MM.1S (cell line): ENCODE data around the gene PTPRC.

Experiments
- DNase-seq: peaks from one replicate; pipeline ENCODE4 v3.0.0-alpha.2; 2015
- H2AFZ ChIP-seq: fragments of 300-600 bp; sonication (generic); 2 replicates; pipeline ENCODE4 v1.6.0; 2016; ENCODE audit warnings: antibody characterized with exemption, low read length
- H3F3A ChIP-seq: fragments of 300-600 bp; sonication (generic); 2 replicates; pipeline ENCODE4 v1.6.1; 2016; ENCODE audit warnings: mild to moderate bottlenecking, antibody characterized with exemption, low read length, moderate library complexity, mixed read lengths; ENCODE audit not compliant: insufficient read depth
- H3K27ac ChIP-seq: fragments of 300-600 bp; sonication (generic); 2 replicates; pipeline ENCODE4 v1.5.1; 2016; ENCODE audit warnings: mild to moderate bottlenecking, low read length
- H3K27me3 ChIP-seq: fragments of 300-600 bp; sonication (generic); replicated peaks from 2 replicates; pipeline ENCODE4 v1.6.0; 2016; ENCODE audit warnings: low read length; ENCODE audit not compliant: insufficient read depth
- H3K36me3 ChIP-seq: fragments of 300-600 bp; sonication (generic); replicated peaks from 2 replicates; pipeline ENCODE4 v1.6.1; 2016; ENCODE audit warnings: mild to moderate bottlenecking, low read length, mixed read lengths; ENCODE audit not compliant: insufficient read depth
- H3K4me1 ChIP-seq: fragments of 300-600 bp; sonication (generic); 2 replicates; pipeline ENCODE4 v1.6.1; 2016; ENCODE audit warnings: low read length, mixed read lengths
- H3K4me2 ChIP-seq: fragments of 300-600 bp; sonication (generic); 2 replicates; pipeline ENCODE4 v1.6.0; 2016; ENCODE audit warnings: low read depth, low read length
- H3K4me3 ChIP-seq: fragments of 300-600 bp; sonication (generic); 2 replicates; pipeline ENCODE4 v1.5.1; 2016; ENCODE audit warnings: low read length, mixed read lengths
- H3K79me2 ChIP-seq: fragments of 300-600 bp; sonication (generic); 2 replicates; pipeline ENCODE4 v1.6.1; 2016; ENCODE audit warnings: mixed run types, low read length, mixed read lengths
- H3K9ac ChIP-seq: fragments of 300-600 bp; sonication (generic); 2 replicates; pipeline ENCODE4 v1.6.1; 2016; ENCODE audit warnings: low read length, mixed read lengths
- H3K9me2 ChIP-seq: fragments of 300-600 bp; sonication (generic); replicated peaks from 2 replicates; pipeline ENCODE4 v1.6.1; 2016; ENCODE audit warnings: mild to moderate bottlenecking, low read length, mixed read lengths; ENCODE audit not compliant: insufficient read depth
- H3K9me3 ChIP-seq: fragments of 300-600 bp; sonication (generic); replicated peaks from 2 replicates; pipeline ENCODE4 v1.6.1; 2016; ENCODE audit warnings: mild to moderate bottlenecking, low read length, mixed read lengths; ENCODE audit not compliant: insufficient read depth
- H4K20me1 ChIP-seq: fragments of 300-600 bp; sonication (generic); 2 replicates; pipeline ENCODE4 v1.6.1; 2016; ENCODE audit warnings: mild to moderate bottlenecking, low read length, moderate library complexity, mixed read lengths; ENCODE audit not compliant: insufficient read depth
- CTCF ChIP-seq: fragments of 300-600 bp; sonication (generic); IDR thresholded peaks from 2 replicates; pipeline ENCODE4 v1.5.1; 2016; ENCODE audit warnings: antibody characterized with exemption, low read length, mixed read lengths
- EZH2 ChIP-seq: fragments of 300-600 bp; sonication (generic); optimal IDR thresholded peaks from 2 replicates; pipeline ENCODE3; 2017; ENCODE audit warnings: low read depth, mild to moderate bottlenecking, antibody characterized with exemption, low read length, mixed read lengths
- EZH2phosphoT487 ChIP-seq: fragments of 300-600 bp; sonication (generic); IDR thresholded peaks from 2 replicates; pipeline ENCODE4 v1.6.1; 2018; ENCODE audit warnings: antibody characterized with exemption, low read length

Gene PTPRC

GRCh38 chr1:198773030-198773429, 134.2 kb downstream of the PTPRC start:
- Histone ChIP-seq H3K9me2 (no peaks in the 10 kb centered on the region), H3K4me3 (no peak overlapping the region), H3K9me3 (no peaks in the 10 kb centered on the region), H4K20me1 (no peaks in the 10 kb centered on the region), H3K27me3 (no peaks in the 10 kb centered on the region), H3K79me2 (no peaks in the 10 kb centered on the region), H3K27ac (no peak overlapping the region), H3K36me3 (no peaks in the 10 kb centered on the region), H2AFZ (no peak overlapping the region), H3K4me1 (peaks cover 17% of the 10 kb centered on the region), H3F3A (no peaks in the 10 kb centered on the region), H3K4me2 (no peak overlapping the region), H3K9ac (no peak overlapping the region)
- no peak for TF ChIP-seq EZH2
- no peak for TF ChIP-seq EZH2phosphoT487
- TF ChIP-seq CTCF, result no peak
- DNase-seq, result no peak

GRCh38 chr1:198773523-198773922, 134.7 kb downstream of the PTPRC start:
- H3K9me2 ChIP-seq, result no peaks in the 10 kb centered on the region
- no peak overlapping the region for H3K9ac ChIP-seq
- no peak overlapping the region for H3K27ac ChIP-seq
- H3K36me3 ChIP-seq, result no peaks in the 10 kb centered on the region
- H3K79me2 ChIP-seq, result no peaks in the 10 kb centered on the region
- no peak overlapping the region for H3K4me2 ChIP-seq
- no peak overlapping the region for H3K4me3 ChIP-seq
- TF ChIP-seq EZH2, result no peak
- TF ChIP-seq EZH2phosphoT487, result no peak
- TF ChIP-seq CTCF, result no peak
- H3K4me1 ChIP-seq, result peaks cover 22% of the 10 kb centered on the region
- H3K9me3 ChIP-seq, result no peaks in the 10 kb centered on the region
- H3K27me3 ChIP-seq, result no peaks in the 10 kb centered on the region
- H3F3A ChIP-seq, result no peaks in the 10 kb centered on the region
- no peak for DNase-seq
- H2AFZ ChIP-seq, result no peak overlapping the region
- no peaks in the 10 kb centered on the region for H4K20me1 ChIP-seq

- H3K4me1 ChIP-seq, result peaks cover 26% of the 10 kb centered on the region
Measured at GRCh38 chr1:198774421-198774820, 135.6 kb downstream of the PTPRC start.

GRCh38 chr1:198775606-198776005, 136.8 kb downstream of the PTPRC start:
- H3K9me3 ChIP-seq, result no peaks in the 10 kb centered on the region
- H3K9ac ChIP-seq, result no peak overlapping the region
- H3K4me1 ChIP-seq, result peaks cover 19% of the 10 kb centered on the region
- no peaks in the 10 kb centered on the region for H3K79me2 ChIP-seq
- H2AFZ ChIP-seq, result no peak overlapping the region
- H3K27me3 ChIP-seq, result no peaks in the 10 kb centered on the region
- TF ChIP-seq EZH2, result no peak
- TF ChIP-seq CTCF, result no peak
- TF ChIP-seq EZH2phosphoT487, result no peak
- no peaks in the 10 kb centered on the region for H4K20me1 ChIP-seq
- H3K4me2 ChIP-seq, result no peak overlapping the region
- no peaks in the 10 kb centered on the region for H3F3A ChIP-seq
- no peak overlapping the region for H3K27ac ChIP-seq
- H3K4me3 ChIP-seq, result no peak overlapping the region
- no peaks in the 10 kb centered on the region for H3K9me2 ChIP-seq
- H3K36me3 ChIP-seq, result no peaks in the 10 kb centered on the region
- DNase-seq, result no peak

More at GRCh38 chr1:198774421-198774820, 135.6 kb downstream of the PTPRC start:
- Histone ChIP-seq H4K20me1 (no peaks in the 10 kb centered on the region), H3K4me2 (no peak overlapping the region), H3K79me2 (no peaks in the 10 kb centered on the region), H3K36me3 (no peaks in the 10 kb centered on the region), H3F3A (no peaks in the 10 kb centered on the region), H3K4me3 (no peak overlapping the region), H2AFZ (no peak overlapping the region), H3K27me3 (no peaks in the 10 kb centered on the region), H3K27ac (no peak overlapping the region), H3K9me3 (no peaks in the 10 kb centered on the region), H3K9me2 (no peaks in the 10 kb centered on the region), H3K9ac (no peak overlapping the region)
- no peak for TF ChIP-seq EZH2
- DNase-seq, result no peak
